ENCODE measurements around the gene AKAP11. TPM values are rescaled to one million over a fixed set of nuclear protein-coding genes. Genes with fewer than 3 reads are reported as not detected.

AKAP11 gene
- total and polyA plus RNA-seq, 2 of the 4 experiments (the other 2 are of a cell fraction), result 8.0 to 19.7 TPM

GRCh38 chr13:42279986-42280385 lies 8.0 kb downstream of the AKAP11 start:
- no peak overlapping the region for H2AK9ac ChIP-seq (replicated peaks; ENCODE audit: low read depth, low read length, poor library complexity)

More at GRCh38 chr13:42279986-42280385, 8.0 kb downstream of the AKAP11 start:
- H2AFZ ChIP-seq (replicated peaks; ENCODE audit: low read length, poor library complexity), result no peak overlapping the region
- no peaks in the 10 kb centered on the region for H3K36me3 ChIP-seq (ENCODE audit: control insufficient read depth, insufficient read depth, low read length)
- peaks cover 23 to 58% of the 10 kb centered on the region in 2 experiments for H3K79me1 ChIP-seq (ENCODE audit: low read depth in 1 of 2, low read length in 2 of 2)
- H4K91ac ChIP-seq (ENCODE audit: insufficient read depth, low read depth, low read length), result no peak overlapping the region
- peaks cover 10% of the 10 kb centered on the region; the same call in 1 of the 2 replicates for H4K20me1 ChIP-seq (ENCODE audit: insufficient read depth, low read length)
- no TSS peak for BruUV-seq (replicated peaks)
- H4K5ac ChIP-seq (ENCODE audit: low read depth, low read length), result peak overlapping the region; percentile 51; the same call in 1 of the 2 replicates
- no CpG with 5 or more reads among the region's 1 CpG for WGBS, 2 experiments (ENCODE audit: extremely low coverage in 2 of 2, insufficient read length in 1 of 2)
- no peaks in the 10 kb centered on the region for H3K27me3 ChIP-seq (ENCODE audit: control insufficient read depth, insufficient read depth, low read length)
- peaks cover 7% of the 10 kb centered on the region for H3K9me1 ChIP-seq (ENCODE audit: insufficient read depth, low read length)
- H2BK120ac ChIP-seq (ENCODE audit: low read depth, low read length), result no peak overlapping the region
- ChIA-PET POLR2A (ENCODE audit: unreplicated experiment) (no interaction called here), CTCF (no interaction called here)
- no peak overlapping the region for H2BK5ac ChIP-seq (ENCODE audit: low read depth, low read length, poor library complexity, severe bottlenecking)
- no peak for ATAC-seq (ENCODE audit: low read depth)
- no peaks in the 10 kb centered on the region for H3K9me3 ChIP-seq (ENCODE audit: control insufficient read depth, insufficient read depth, low read length)
- H4K8ac ChIP-seq (ENCODE audit: low read depth in 2 of 2, low read length in 2 of 2), result no peak overlapping the region
- H3K4me1 ChIP-seq (ENCODE audit: control insufficient read depth, insufficient read depth, low read length), result peaks cover 3% of the 10 kb centered on the region; the same call in 1 of the 2 replicates
- no peak overlapping the region for H2AK5ac ChIP-seq (ENCODE audit: low read depth, low read length)
- no peak for DNase-seq
- in situ Hi-C loops (cut with MboI; ENCODE audit: low sequenced_read_pairs), result no loop called here
- H3K9ac ChIP-seq (ENCODE audit: low read depth, low read length), result no peak overlapping the region
- no peak overlapping the region for H3K23ac ChIP-seq (ENCODE audit: low read depth, low read length)
- dilution Hi-C loops (cut with HindIII; ENCODE audit: low sequenced_read_pairs, unreplicated experiment), result no loop called here
- H3K4me2 ChIP-seq (ENCODE audit: low read depth, low read length), result no peak overlapping the region
- H3K27ac ChIP-seq (ENCODE audit: insufficient read depth, low read length), result no peak overlapping the region
- H3K4ac ChIP-seq (ENCODE audit: low read depth, low read length), result no peak overlapping the region
- H3K14ac ChIP-seq (replicated peaks; ENCODE audit: low read depth, low read length), result no peak overlapping the region
- no peak overlapping the region for H2BK15ac ChIP-seq (ENCODE audit: low read depth, low read length)
- intact Hi-C loops (cut with micrococcal nuclease), result no loop called here
- H3K56ac ChIP-seq (ENCODE audit: extremely low read depth, insufficient read depth, low read length), result no peak overlapping the region
- H3K4me3 ChIP-seq (ENCODE audit: insufficient read depth, low read depth, low read length), result no peak overlapping the region
- H2BK20ac ChIP-seq (ENCODE audit: low read depth, low read length), result no peak overlapping the region
- H3K18ac ChIP-seq (ENCODE audit: low read depth, low read length), result no peak overlapping the region
- no peak for TF ChIP-seq CHD1 (IDR thresholded peaks at IDR 0.05; ENCODE audit: low read depth, low read length)
- TF ChIP-seq BHLHE40 (IDR thresholded peaks at IDR 0.05; ENCODE audit: low read depth, low read length), result no peak
- no peak for TF ChIP-seq MXI1 (IDR thresholded peaks at IDR 0.05; ENCODE audit: borderline replicate concordance, low read depth, low read length)
- no peak for TF ChIP-seq RCOR1 (IDR thresholded peaks at IDR 0.05; ENCODE audit: insufficient replicate concordance, low read length)
- TF ChIP-seq ELK1 (IDR thresholded peaks at IDR 0.05; ENCODE audit: borderline replicate concordance, low read depth, low read length), result no peak
- no peak for TF ChIP-seq MAFK (IDR thresholded peaks at IDR 0.05; ENCODE audit: low read depth, low read length)
- no peak for TF ChIP-seq FOS (IDR thresholded peaks at IDR 0.05; ENCODE audit: low read depth, low read length)
- no peak for TF ChIP-seq RFX5 (IDR thresholded peaks at IDR 0.05; ENCODE audit: low read depth, low read length)
- no peak for TF ChIP-seq RAD21 (IDR thresholded peaks at IDR 0.05; ENCODE audit: low read length)
- no peak for TF ChIP-seq POLR2A (IDR thresholded peaks at IDR 0.05; ENCODE audit: low read depth, low read length)
- TF ChIP-seq, protein P1, sequence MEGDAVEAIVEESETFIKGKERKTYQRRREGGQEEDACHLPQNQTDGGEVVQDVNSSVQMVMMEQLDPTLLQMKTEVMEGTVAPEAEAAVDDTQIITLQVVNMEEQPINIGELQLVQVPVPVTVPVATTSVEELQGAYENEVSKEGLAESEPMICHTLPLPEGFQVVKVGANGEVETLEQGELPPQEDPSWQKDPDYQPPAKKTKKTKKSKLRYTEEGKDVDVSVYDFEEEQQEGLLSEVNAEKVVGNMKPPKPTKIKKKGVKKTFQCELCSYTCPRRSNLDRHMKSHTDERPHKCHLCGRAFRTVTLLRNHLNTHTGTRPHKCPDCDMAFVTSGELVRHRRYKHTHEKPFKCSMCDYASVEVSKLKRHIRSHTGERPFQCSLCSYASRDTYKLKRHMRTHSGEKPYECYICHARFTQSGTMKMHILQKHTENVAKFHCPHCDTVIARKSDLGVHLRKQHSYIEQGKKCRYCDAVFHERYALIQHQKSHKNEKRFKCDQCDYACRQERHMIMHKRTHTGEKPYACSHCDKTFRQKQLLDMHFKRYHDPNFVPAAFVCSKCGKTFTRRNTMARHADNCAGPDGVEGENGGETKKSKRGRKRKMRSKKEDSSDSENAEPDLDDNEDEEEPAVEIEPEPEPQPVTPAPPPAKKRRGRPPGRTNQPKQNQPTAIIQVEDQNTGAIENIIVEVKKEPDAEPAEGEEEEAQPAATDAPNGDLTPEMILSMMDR (conservative IDR thresholded peaks at IDR 0.05; ENCODE audit: low read depth, low read length), result no peak
- TF ChIP-seq CEBPB (IDR thresholded peaks at IDR 0.05; ENCODE audit: low read depth, low read length), result no peak
- no peak for TF ChIP-seq SMC3 (IDR thresholded peaks at IDR 0.05; ENCODE audit: low read depth, low read length)
- TF ChIP-seq MAZ (IDR thresholded peaks at IDR 0.05; ENCODE audit: borderline replicate concordance, low read depth, low read length), result no peak
- TF ChIP-seq, protein P2, sequence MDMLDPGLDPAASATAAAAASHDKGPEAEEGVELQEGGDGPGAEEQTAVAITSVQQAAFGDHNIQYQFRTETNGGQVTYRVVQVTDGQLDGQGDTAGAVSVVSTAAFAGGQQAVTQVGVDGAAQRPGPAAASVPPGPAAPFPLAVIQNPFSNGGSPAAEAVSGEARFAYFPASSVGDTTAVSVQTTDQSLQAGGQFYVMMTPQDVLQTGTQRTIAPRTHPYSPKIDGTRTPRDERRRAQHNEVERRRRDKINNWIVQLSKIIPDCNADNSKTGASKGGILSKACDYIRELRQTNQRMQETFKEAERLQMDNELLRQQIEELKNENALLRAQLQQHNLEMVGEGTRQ (IDR thresholded peaks at IDR 0.05; ENCODE audit: low read depth, low read length), result no peak

Data from IMR-90 (cell line).